GM12875 (cell line): ENCODE data around the gene FYB1.

Experiments used
- H3K4me3 ChIP-seq: one replicate; pipeline ENCODE4 v1.5.1; 2011; ENCODE audit warnings: low read depth, low read length, control low read depth
- CTCF ChIP-seq: IDR thresholded peaks from 2 replicates; pipeline ENCODE4 v1.5.1; 2011; ENCODE audit warnings: low read depth, mild to moderate bottlenecking, control low read depth, inconsistent platforms, low read length, moderate library complexity, borderline replicate concordance; ENCODE audit not compliant: insufficient read depth

Gene FYB1

GRCh38 chr5:39218482-39219402 lies 621 bp downstream of the FYB1 start:
- no peak overlapping the region for H3K4me3 ChIP-seq
- no peak for TF ChIP-seq CTCF

DNA sequence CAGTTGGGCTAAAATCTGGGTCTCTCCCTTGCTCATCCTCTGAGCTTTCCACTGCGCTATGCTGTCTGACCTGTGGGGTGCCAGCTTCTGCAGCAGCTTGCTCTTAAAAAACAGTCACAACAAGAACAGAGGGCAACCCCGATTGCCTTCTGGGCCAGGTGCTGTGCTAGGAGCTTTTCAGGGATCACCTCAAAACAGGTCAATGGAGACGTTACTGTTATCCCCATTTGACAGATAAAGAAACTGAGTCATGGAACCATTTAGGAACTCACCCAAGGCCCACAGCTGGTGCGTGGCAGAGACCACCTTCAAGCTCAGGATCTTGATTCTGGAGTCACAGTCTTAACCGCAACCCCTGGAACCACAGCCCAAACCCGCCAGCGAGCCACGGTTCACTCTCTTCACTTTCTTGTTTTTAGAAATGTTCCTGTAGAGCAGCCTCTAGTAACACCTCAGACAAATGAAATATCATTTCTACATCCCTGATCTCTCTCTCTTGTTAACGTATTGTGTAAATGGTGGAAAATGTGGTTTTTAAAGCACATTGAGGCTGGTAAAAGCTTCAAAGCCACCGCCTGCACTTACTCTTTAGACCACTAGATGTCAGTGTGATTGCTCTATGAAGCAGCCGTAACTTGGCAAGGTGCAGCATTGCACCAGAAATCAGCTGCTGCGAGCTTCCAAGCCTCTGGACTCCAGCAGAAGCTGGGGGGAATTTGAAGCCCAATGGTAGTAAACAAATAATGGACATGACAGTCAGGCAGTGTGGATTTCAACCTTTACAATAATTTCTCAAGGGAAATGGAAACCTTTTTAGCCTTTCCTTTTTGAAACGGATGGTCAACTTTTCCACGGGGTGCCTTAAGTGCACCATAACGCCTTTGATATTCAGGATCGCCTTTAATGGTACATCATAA lies 1.7 kb downstream of the FYB1 start:
- H3K4me3 ChIP-seq = no peak overlapping the region
- TF ChIP-seq CTCF = peak; percentile 84

DNA sequence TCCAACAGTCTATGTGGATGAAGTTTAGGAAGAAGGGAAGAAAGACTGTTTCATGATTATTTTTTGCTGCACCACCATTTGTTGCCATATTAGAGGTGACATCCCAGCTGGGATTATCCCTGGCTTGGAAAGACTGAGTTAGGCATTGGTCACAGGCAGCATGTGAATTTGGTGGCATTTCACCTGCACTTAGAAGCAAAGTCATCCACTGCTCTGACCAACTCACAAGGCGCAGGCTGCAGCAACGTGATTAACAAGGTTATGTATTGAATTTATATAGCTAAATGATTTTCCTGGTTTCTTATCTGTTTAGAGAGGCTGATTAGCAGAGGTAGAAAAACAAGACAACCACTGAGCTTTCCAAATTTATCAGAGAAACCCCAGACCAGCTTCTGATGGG lies 2.7 kb downstream of the FYB1 start:
- no peak for TF ChIP-seq CTCF
- no peak overlapping the region for H3K4me3 ChIP-seq

DNA sequence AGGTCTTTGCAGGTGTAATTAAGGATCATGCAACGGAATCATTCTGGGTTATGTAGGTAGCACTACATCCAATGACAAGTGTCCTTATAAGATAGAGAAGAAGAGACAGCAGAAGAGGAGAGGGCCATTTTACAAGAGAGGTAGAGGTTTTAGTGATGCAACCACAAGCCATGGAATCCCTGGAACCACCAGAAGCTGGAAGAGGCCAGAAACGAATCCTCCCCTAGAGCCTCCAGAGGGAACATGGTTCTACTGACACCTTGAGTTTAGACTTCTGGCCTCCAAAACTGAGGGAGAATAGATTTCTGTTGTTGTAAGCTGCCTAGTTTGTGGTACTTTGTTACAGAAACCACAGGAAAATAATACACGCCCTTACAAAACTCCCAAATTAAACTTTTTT lies 3.5 kb downstream of the FYB1 start:
- H3K4me3 ChIP-seq = no peak overlapping the region
- no peak for TF ChIP-seq CTCF

DNA sequence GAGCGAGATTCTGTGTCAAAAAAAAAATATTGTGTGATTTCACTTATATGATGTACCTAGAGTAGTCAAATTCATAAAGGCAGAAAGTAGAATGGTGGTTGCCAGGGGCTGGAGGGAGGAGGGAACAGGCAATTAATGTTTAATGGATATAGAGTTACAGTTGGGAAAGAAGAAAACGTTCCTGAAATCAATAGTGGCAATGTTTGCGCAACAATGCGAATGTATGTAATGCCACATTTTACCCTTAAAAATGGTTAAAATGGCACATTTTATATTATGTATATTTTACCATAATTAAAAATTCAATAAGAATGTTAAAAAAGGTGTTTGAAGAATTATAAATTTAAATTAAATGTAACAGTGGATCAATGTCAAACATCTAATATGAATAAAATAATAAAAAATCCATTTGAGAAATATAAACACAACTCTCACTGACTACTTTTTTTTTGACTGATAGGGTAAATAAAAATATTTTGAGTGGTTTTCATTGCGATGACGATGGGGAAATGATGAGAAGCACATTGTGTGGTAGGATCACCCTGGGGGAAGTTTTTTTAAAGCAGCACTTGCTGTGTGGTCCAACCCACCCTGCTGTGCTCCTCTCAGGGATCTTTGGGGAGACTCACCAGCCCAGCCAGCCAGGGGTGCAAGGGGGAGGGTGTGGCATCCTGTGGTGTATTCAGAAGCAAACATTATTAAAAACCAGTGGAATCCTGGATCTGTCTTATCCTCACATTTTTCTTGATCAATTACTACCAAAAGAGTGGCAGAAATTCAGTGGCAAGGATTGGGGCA lies 4.3 kb downstream of the FYB1 start:
- no peak for TF ChIP-seq CTCF
- H3K4me3 ChIP-seq = no peak overlapping the region

DNA sequence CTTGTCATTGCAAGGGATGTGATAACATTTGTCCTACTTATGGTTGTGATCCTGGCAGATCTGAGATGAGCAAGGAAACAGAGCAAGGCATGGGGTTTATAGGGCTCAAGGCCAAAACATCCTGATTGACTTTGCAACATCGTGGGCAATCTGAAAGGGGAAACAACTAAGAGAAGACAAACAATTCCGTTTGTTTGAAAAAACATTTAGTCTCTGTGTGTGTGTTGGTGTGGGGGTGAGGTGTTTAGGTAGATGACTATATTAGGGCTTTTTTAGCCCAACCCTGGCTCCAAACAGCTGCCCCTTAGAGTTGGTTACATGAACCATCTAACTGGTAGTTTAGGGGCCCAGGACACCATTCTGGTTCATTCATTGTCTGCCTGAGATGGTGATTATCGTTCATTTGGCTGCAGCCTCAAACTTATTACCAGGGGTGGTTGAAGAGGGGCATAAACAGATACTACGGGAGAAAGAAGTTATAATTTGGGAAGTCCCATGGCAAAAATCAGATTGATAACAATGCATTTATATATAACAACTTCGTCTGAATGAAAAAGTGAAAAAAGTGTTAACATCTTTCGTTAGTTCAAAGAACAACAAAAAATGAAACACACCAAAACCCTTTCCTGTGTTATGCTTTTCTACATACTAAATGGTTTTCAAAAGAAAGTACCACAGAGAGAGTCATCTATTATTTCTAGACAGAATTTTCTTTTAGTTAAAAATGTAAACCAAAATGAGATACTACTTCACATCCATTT lies 5.7 kb downstream of the FYB1 start:
- H3K4me3 ChIP-seq = no peak overlapping the region
- no peak for TF ChIP-seq CTCF
